GM23338 (cell line): ENCODE measurements around the gene NUDT12.

Experiments
- CREB1 ChIP-seq: fragments of 250-450 bp; sonication (Bioruptor Pico); IDR thresholded peaks from 2 replicates; pipeline ENCODE4 v1.5.0; 2020; ENCODE audit warnings: low read depth, mild to moderate bottlenecking, moderate library complexity
- CTCF ChIP-seq, 2 experiments: fragments of 200-600 bp in 1 of 2; sonication (generic) in 1 of 2; conservative IDR thresholded peaks; 2 replicates each; pipeline versions ENCODE4 v1.5.1 to v1.6.1; 2016 to 2017; ENCODE audit warnings: antibody characterized with exemption in 2 of 2, low read depth in 2 of 2, mild to moderate bottlenecking in 2 of 2, moderate library complexity in 1 of 2
- EZH2 ChIP-seq: fragments of 200-600 bp; sonication (generic); IDR thresholded peaks from one replicate; pipeline ENCODE4 v1.8.0; 2017; ENCODE audit warnings: antibody characterized with exemption, mild to moderate bottlenecking, low read depth; ENCODE audit not compliant: unreplicated experiment
- EZH2phosphoT487 ChIP-seq: fragments of 200-600 bp; sonication (generic); IDR thresholded peaks from one replicate; pipeline ENCODE4 v1.8.1; 2018; ENCODE audit warnings: antibody characterized with exemption; ENCODE audit not compliant: unreplicated experiment
- JUNB ChIP-seq: IDR thresholded peaks from one replicate; pipeline ENCODE4 v1.6.1; 2016; ENCODE audit warnings: antibody characterized with exemption; ENCODE audit not compliant: unreplicated experiment
- POLR2AphosphoS5 ChIP-seq: IDR thresholded peaks from 2 replicates; pipeline ENCODE4 v1.6.1; 2016; ENCODE audit warnings: antibody characterized with exemption, low read depth
- ZNF114 ChIP-seq: fragments of 250-450 bp; sonication (Bioruptor Pico); IDR thresholded peaks from 2 replicates; pipeline ENCODE4 v1.5.0; 2020; ENCODE audit warnings: mild to moderate bottlenecking, moderate library complexity
- ZNF331 ChIP-seq: fragments of 250-450 bp; sonication (Bioruptor Pico); IDR thresholded peaks from 2 replicates; pipeline ENCODE4 v1.5.0; 2020; ENCODE audit warnings: low read depth, mild to moderate bottlenecking, moderate library complexity
- ZNF462 ChIP-seq: fragments of 250-450 bp; sonication (Bioruptor Pico); IDR thresholded peaks from 2 replicates; pipeline ENCODE4 v1.5.0; 2020; ENCODE audit warnings: mild to moderate bottlenecking, moderate library complexity
- TF ChIP-seq, protein P1 (sequence below): IDR thresholded peaks from one replicate; pipeline ENCODE4 v1.6.1; 2018; ENCODE audit warnings: antibody characterized with exemption; ENCODE audit not compliant: unreplicated experiment

DNA sequence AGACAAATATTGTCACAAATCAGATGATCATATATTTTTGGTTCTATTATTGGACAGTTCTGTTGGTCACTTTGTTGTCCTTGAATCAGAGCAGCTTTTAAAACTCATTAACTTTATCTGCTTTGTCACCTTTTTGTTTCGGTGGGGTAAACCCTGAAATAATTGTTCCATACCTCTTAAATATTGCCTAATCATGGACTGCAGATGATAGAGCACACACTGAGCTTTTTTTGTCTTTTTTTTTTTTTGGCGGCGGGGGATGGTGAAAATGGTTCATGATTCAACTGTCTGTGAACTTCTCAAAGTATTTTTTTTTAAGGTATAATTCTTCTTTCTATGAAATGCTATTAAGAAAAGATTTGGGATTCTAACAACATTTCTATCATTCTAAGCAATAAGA lies 1.8 kb downstream of the NUDT12 start:
- TF ChIP-seq POLR2AphosphoS5, result no peak
- TF ChIP-seq CTCF (conservative IDR thresholded peaks at IDR 0.05; ENCODE audit: low read depth in 2 of 2), result no peak
- TF ChIP-seq EZH2, result no peak
- TF ChIP-seq ZNF462 (CRISPR knock-in tag), result no peak
- TF ChIP-seq JUNB, result no peak
- no peak for TF ChIP-seq EZH2phosphoT487
- TF ChIP-seq CREB1 (CRISPR knock-in tag), result no peak
- TF ChIP-seq, protein P1, sequence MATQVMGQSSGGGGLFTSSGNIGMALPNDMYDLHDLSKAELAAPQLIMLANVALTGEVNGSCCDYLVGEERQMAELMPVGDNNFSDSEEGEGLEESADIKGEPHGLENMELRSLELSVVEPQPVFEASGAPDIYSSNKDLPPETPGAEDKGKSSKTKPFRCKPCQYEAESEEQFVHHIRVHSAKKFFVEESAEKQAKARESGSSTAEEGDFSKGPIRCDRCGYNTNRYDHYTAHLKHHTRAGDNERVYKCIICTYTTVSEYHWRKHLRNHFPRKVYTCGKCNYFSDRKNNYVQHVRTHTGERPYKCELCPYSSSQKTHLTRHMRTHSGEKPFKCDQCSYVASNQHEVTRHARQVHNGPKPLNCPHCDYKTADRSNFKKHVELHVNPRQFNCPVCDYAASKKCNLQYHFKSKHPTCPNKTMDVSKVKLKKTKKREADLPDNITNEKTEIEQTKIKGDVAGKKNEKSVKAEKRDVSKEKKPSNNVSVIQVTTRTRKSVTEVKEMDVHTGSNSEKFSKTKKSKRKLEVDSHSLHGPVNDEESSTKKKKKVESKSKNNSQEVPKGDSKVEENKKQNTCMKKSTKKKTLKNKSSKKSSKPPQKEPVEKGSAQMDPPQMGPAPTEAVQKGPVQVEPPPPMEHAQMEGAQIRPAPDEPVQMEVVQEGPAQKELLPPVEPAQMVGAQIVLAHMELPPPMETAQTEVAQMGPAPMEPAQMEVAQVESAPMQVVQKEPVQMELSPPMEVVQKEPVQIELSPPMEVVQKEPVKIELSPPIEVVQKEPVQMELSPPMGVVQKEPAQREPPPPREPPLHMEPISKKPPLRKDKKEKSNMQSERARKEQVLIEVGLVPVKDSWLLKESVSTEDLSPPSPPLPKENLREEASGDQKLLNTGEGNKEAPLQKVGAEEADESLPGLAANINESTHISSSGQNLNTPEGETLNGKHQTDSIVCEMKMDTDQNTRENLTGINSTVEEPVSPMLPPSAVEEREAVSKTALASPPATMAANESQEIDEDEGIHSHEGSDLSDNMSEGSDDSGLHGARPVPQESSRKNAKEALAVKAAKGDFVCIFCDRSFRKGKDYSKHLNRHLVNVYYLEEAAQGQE, result no peak
- TF ChIP-seq ZNF331 (CRISPR knock-in tag), result no peak
- TF ChIP-seq ZNF114 (CRISPR knock-in tag), result no peak
